ENCODE results near the gene GPANK1. TPM values are rescaled to one million over a fixed set of nuclear protein-coding genes. Genes with fewer than 3 reads are reported as not detected.

The GPANK1 gene
- total RNA-seq, 3 donors from 2014 or later (not counting 1 experiment from before 2014, with no cell fraction given) = 16.0 to 20.3 (median 18.2) TPM

DNA sequence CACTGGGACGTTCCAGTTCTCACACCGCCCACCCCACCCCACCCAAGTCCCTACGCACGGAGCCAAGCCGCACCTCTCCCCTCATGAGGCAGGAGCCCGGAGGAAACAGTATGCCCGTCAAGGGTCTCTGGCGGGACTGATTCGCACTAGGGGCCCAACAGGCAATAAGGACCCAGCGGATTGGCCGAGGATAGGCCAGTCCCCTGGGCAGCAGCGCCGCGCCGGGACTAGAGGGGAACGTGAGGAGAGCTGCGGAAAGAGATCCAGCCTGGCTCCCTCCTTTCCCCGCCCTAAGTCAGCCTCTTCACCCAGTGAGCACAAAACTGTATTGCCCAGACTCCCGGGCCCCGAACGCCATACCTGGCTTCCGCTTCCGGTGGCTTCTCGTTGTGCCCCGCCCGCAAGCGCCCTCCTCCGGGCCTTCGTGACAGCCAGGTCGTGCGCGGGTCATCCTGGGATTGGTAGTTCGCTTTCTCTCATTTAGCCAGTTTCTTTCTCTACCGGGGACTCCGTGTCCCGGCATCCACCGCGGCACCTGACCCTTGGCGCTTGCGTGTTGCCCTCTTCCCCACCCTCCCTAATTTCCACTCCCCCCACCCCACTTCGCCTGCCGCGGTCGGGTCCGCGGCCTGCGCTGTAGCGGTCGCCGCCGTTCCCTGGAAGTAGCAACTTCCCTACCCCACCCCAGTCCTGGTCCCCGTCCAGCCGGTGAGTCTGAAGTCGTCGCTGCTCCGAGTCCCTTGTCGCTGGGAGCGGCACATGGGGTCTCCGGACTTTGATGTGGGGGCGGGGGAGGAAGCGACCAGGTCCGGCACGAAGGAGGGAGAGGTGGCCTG lies 922 bp upstream of the GPANK1 start, which contains the start of gene CSNK2B:
TSS of gene CSNK2B (plus strand) at position 580 of the 836 bp plus-strand sequence. CDS start 752 bp downstream, outside the sequence.
- intact Hi-C loops (cut with micrococcal nuclease) = loop anchor here (1.0 to 10.0 kb wide), 7 partner anchors 13 to 948 kb away; partner anchors contain the start of genes ABHD16A, AGPAT1, BAG6 and DDX39B
- peak; percentile 95 to 99 for DNase-seq
- Histone ChIP-seq H3K4me1 (ENCODE audit: control insufficient read depth, insufficient read depth, low read length) (peaks cover 43% of the 10 kb centered on the region), H3K4me3 (ENCODE audit: low read length) (peak within 1 kb of the TSS; percentile 67), H3K36me3 (ENCODE audit: control insufficient read depth, insufficient read depth, low read length) (peaks cover 49% of the 10 kb centered on the region), H3K9me3 (ENCODE audit: control insufficient read depth, insufficient read depth, low read length) (no peaks in the 10 kb centered on the region), H3K27ac (ENCODE audit: low read length) (peak within 1 kb of the TSS; percentile 92), H3K27me3 (ENCODE audit: control insufficient read depth, insufficient read depth, low read length) (no peaks in the 10 kb centered on the region)
- TF ChIP-seq, protein P1, sequence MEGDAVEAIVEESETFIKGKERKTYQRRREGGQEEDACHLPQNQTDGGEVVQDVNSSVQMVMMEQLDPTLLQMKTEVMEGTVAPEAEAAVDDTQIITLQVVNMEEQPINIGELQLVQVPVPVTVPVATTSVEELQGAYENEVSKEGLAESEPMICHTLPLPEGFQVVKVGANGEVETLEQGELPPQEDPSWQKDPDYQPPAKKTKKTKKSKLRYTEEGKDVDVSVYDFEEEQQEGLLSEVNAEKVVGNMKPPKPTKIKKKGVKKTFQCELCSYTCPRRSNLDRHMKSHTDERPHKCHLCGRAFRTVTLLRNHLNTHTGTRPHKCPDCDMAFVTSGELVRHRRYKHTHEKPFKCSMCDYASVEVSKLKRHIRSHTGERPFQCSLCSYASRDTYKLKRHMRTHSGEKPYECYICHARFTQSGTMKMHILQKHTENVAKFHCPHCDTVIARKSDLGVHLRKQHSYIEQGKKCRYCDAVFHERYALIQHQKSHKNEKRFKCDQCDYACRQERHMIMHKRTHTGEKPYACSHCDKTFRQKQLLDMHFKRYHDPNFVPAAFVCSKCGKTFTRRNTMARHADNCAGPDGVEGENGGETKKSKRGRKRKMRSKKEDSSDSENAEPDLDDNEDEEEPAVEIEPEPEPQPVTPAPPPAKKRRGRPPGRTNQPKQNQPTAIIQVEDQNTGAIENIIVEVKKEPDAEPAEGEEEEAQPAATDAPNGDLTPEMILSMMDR (IDR thresholded peaks at IDR 0.05) = no peak
- no peaks in the 10 kb centered on the region for H3K27me3 Mint-ChIP-seq (ENCODE audit: low read depth in 2 of 2)
- H3K4me1 Mint-ChIP-seq = peaks cover 32 to 53% of the 10 kb centered on the region in 2 donors
- peak within 1 kb of the TSS; percentile 97 to 100 for H3K27ac Mint-ChIP-seq
- WGBS (ENCODE audit: insufficient coverage) = under 1% methylated on average over 63 of the region's 63 CpGs
- peak within 1 kb of the TSS; percentile 96 for H3K4me3 Mint-ChIP-seq
- ATAC-seq = peak; percentile 88 to 97 (median 91)
- H3K36me3 Mint-ChIP-seq = no peaks in the 10 kb centered on the region
- H3K9me3 Mint-ChIP-seq = no peaks in the 10 kb centered on the region

DNA sequence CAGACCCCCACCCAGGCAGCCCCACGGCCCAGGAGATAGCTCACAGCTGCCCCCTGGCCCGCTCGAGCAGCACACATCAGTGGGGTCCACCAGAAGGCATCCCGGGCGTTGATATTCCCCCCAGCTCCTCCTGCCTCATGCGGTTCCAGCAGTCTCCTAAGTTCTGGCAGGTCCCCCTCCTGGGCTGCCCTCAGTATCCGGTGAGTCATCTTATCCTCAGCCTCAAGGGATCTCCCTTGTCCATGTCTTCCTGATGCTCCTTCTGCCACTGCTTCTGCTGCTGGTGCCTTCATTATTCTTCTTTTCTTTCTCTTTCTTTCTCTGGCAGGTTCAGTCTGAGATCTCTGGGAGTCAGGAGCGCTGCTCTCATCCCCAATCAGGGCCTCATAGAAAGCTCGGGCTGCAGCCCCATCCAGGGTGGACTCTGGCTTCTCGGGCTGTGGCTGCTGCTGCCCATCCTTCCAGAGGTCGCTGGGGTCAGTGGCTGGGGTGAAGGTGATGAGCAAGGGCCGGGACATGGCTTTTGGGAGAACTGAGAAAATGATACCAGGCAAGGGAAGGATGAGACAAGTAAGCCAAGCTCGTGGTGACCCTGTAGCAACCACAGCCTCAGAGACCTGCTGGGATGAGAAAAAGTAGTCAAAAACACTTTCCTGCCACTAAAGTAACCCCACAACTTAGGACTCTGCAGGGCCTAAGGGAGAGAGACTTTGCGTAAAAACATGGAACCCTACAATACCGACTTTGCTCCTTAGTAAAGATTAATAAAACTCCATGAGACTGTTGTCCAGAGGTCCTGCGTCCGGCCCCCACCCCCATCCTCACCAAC lies 622 bp downstream of the GPANK1 start:
- H3K27ac Mint-ChIP-seq = peak overlapping the region; percentile 97 to 100
- ATAC-seq = no peak

DNA sequence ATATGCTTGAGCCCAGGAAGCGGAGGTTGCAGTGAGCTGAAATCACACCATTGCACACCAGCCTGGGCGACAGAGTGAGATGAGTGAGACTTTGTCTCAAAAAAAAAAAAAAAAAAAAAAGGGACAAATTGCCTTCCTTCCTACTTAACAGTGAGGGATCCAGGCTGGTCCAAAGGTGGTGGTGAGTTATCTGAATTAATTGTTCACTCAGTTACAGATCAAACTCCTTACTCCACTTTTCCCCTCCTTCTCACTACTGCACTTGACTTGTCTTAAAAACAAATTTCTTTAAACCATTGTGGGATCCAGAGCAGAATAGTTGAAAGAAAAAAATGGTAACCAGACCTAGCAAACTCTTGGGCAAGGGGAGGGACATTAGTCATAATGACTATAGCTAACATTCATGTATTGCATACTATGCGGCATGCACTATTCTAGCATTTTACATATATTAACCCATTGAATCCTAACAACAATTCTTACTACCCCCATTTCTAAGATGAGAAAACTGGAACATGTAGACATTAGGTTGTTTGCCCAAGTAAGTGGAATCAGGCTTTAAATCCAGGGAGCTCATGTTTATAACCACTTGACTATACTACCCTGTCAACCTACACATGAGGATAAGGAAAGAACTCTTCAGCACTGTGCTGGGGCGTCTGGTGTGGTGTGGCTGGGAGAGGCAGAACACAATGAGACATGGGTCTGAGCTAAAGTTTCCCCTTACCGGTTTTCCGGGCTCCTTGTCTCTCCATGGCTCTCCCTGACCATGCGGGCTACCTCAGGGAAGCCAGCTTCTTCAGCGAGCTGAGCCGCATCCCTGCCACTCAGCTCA lies 1.5 kb downstream of the GPANK1 start:
- Histone ChIP-seq H3K27me3 (ENCODE audit: control insufficient read depth, insufficient read depth, low read length) (no peaks in the 10 kb centered on the region), H3K4me3 (ENCODE audit: low read length) (no peak overlapping the region), H3K27ac (ENCODE audit: low read length) (peak overlapping the region; percentile 92), H3K9me3 (ENCODE audit: control insufficient read depth, insufficient read depth, low read length) (no peaks in the 10 kb centered on the region), H3K4me1 (ENCODE audit: control insufficient read depth, insufficient read depth, low read length) (peaks cover 65% of the 10 kb centered on the region), H3K36me3 (ENCODE audit: control insufficient read depth, insufficient read depth, low read length) (peaks cover 28% of the 10 kb centered on the region)
- Mint-ChIP-seq H3K4me1 (peaks cover 53 to 75% of the 10 kb centered on the region in 2 donors), H3K9me3 (no peaks in the 10 kb centered on the region), H3K36me3 (no peaks in the 10 kb centered on the region), H3K27me3 (ENCODE audit: low read depth in 2 of 2) (no peaks in the 10 kb centered on the region), H3K4me3 (peak overlapping the region; percentile 96), H3K27ac (peak overlapping the region; percentile 97 to 100)
- intact Hi-C loops (cut with micrococcal nuclease) = loop anchor here (5.0 to 10.0 kb wide), 2 partner anchors 106 to 511 kb away; partner anchors contain the start of genes AGPAT1 and RNF5
- no peak for DNase-seq
- TF ChIP-seq, protein P1 (IDR thresholded peaks at IDR 0.05) = no peak
- ATAC-seq = no peak
- 89% methylated on average over 8 of the region's 9 CpGs for WGBS (ENCODE audit: insufficient coverage)

More for the DNA sequence above, 622 bp downstream of the GPANK1 start:
- Mint-ChIP-seq H3K4me3 (peak overlapping the region; percentile 96), H3K27me3 (ENCODE audit: low read depth in 2 of 2) (no peaks in the 10 kb centered on the region), H3K36me3 (no peaks in the 10 kb centered on the region), H3K9me3 (no peaks in the 10 kb centered on the region), H3K4me1 (peaks cover 44 to 66% of the 10 kb centered on the region in 2 donors)
- DNase-seq = peak in 1 of 2 donors; percentile 42
- intact Hi-C loops (cut with micrococcal nuclease) = loop anchor here (1.0 to 10.0 kb wide), 5 partner anchors 39 to 511 kb away; partner anchors contain the start of genes ABHD16A, AGPAT1, PRRC2A and RNF5
- H3K9me3 ChIP-seq (ENCODE audit: control insufficient read depth, insufficient read depth, low read length) = no peaks in the 10 kb centered on the region
- peak overlapping the region; percentile 67 for H3K4me3 ChIP-seq (ENCODE audit: low read length)
- H3K27ac ChIP-seq (ENCODE audit: low read length) = peak overlapping the region; percentile 92
- H3K4me1 ChIP-seq (ENCODE audit: control insufficient read depth, insufficient read depth, low read length) = peaks cover 56% of the 10 kb centered on the region
- H3K36me3 ChIP-seq (ENCODE audit: control insufficient read depth, insufficient read depth, low read length) = peaks cover 34% of the 10 kb centered on the region
- 34% methylated on average over 17 of the region's 17 CpGs for WGBS (ENCODE audit: insufficient coverage)
- H3K27me3 ChIP-seq (ENCODE audit: control insufficient read depth, insufficient read depth, low read length) = no peaks in the 10 kb centered on the region
- TF ChIP-seq, protein P1 (IDR thresholded peaks at IDR 0.05) = no peak
